GM19395 (cell line): ENCODE results near the gene SMLR1.
"Not testable (repeated sequence)": the region's sequence is repeated elsewhere in the genome, so short reads cannot be mapped to it uniquely, and the experiment has no call there.

ENCODE experiments used
- ATAC-seq: cut with Tn5 transposase; IDR thresholded peaks from one replicate; pipeline ENCODE4 v1.9.1; 2021; ENCODE audit warnings: mild to moderate bottlenecking, moderate library complexity; ENCODE audit not compliant: unreplicated experiment

SMLR1 gene

DNA sequence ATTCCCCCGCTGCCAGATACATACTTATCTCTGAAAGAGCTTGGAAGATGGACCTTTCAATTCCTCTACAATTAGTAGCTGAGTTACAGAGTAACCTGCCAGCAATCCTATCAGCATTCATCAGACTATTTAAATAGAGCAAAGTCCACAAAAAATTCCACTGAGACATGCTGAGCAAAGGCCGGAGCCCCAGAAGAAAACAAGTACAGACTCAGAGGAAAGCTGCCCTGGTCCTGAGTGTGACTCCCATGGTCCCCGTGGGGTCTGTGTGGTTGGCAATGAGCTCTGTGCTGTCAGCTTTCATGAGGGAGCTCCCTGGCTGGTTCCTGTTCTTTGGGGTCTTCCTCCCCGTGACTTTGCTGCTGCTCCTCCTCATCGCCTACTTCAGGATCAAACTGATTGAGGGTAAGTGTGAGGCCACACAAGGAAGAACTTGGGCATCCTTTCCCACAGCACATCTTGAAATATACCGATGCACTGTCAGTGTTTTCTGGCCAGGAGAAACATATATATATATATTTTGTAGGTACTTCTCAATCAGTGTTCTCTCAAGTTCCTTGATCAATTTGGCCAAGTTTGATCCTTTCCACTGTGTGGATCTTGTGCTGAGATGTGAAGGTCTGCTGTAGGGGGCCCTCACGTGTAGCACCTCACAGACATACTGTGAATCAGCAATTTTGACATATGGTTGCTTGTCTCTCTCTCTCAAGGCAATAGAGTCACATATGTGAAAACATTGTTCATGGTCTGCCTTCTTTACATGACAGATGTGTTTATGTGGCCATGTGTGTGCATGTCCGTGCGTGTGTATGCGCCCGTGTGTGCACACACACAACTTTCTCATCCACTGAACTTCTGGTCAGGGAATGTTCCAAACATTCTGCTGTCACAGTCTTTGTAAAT is at the start of gene SMLR1:
Gene SMLR1 (plus strand): TSS at position 160 of the 903 bp plus-strand sequence. CDS start 8 bp downstream, at position 168.
- ATAC-seq, result no peak

DNA sequence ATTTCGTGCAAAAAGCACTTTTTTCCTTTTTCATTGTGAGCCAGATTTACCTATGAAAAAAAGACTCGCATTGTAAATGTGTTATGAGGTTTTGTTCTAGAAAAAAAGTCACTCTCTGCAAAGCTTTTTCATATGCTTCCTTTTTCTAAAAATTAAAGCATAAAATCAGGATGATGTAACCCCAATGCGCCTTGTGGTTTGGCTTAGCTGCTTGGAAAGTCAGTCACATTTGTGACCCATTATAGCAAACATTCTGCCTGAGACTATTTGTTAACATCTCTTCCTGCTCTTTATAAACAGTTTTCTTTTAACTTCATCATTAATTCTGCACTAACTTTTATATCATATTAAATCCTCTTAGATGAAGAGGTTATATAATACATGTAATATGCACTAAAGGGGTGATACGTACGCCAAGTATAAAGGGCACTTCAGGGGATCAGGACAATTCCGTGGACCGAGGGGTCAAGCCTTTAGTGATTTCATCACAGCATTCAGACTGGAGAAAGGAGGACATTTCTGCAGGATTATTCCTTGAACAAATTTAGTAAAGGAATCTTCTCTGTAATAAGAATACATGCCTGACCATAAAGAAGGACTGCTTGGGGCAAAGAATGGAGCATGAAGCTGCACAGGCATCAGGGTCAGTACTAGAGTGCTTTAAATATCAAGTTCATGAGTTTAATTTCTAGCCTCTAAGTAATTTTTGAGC is 48.1 kb upstream of the SMLR1 start:
- ATAC-seq, result no peak

DNA sequence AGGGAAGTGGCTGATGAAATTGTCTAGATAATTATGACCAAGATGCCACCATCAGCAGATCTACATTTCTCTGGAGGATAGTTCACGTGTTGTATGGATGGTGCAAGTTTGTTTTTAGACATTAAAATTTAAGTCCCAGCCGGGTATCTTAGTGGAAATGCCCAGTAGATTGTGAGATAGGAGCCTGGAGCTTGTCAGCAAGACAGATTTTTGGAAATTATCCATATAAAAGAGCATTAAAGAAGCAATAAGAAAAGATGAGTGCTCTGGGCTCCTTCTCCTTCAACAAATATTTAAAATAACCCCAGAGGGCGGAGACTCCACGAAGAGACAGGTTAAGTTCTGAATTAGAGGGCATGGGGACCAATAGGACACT is 47.6 kb upstream of the SMLR1 start:
- no peak for ATAC-seq

- no peak for ATAC-seq
Observed at GRCh38 chr6:130780122-130780521, 47.1 kb upstream of the SMLR1 start.

DNA sequence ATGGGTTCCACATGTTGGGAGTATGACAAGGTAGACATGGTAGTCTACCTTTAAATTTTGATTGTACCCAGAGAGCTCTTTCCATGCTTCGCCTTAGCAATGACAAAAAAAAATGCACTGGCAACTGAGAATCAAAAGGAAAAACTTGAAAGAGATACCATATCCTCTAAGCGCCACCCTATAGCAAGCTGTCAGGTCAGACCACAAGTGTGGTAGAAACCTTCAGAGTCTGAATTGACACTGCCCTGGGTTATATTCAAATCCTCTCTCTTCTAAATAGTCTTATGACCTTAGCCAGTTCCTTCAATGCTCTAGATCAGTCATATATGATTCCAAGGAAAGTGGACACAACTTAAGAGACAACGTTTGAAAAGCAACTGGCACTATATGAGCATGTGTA is 45.6 kb upstream of the SMLR1 start:
- no peak for ATAC-seq

DNA sequence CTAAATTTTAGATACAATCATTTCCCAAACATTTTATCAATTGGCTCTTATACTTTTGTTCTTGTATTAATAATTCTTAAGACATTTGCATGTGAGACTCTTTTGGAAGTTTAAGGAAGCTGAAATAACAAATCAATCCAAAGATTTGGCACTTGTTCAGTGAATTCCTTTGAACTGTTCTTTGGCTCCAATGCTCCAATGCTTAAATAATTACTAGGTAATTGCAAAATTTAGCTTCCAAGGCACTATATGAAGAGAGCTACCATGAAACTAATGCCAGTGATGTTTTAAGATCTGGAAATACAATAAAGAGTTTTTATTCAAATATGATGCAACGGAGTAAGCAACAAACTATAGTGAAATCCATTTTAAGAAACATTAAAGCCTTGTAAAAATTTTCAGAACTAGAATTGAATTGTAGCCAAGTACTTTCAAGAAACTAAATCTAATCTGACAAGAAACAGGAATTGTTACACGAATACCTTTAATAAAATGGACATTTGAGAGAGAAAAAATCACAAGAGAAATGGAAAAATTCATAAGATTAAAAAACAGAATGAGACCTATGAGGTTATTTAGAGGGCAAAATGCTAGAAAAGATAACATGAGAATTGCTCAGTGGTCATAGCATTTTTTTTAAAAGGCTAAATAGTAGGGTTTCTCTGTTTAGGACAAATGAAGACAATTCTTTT is 43.6 kb upstream of the SMLR1 start:
- ATAC-seq, result no peak

GRCh38 chr6:130787726-130788500 is 39.3 kb upstream of the SMLR1 start:
- no peak for ATAC-seq

GRCh38 chr6:130788954-130789353 is 38.3 kb upstream of the SMLR1 start:
- ATAC-seq, result no peak

- ATAC-seq, result no peak
Observed at GRCh38 chr6:130794010-130794697, 33.1 kb upstream of the SMLR1 start.

- no peak for ATAC-seq
Observed at GRCh38 chr6:130794738-130795137, 32.5 kb upstream of the SMLR1 start.

GRCh38 chr6:130796313-130796905 is 30.8 kb upstream of the SMLR1 start:
- ATAC-seq, result no peak

GRCh38 chr6:130797061-130797460 is 30.1 kb upstream of the SMLR1 start:
- no peak for ATAC-seq

GRCh38 chr6:130801368-130801767 is 25.8 kb upstream of the SMLR1 start:
- ATAC-seq, result not testable (repeated sequence)

DNA sequence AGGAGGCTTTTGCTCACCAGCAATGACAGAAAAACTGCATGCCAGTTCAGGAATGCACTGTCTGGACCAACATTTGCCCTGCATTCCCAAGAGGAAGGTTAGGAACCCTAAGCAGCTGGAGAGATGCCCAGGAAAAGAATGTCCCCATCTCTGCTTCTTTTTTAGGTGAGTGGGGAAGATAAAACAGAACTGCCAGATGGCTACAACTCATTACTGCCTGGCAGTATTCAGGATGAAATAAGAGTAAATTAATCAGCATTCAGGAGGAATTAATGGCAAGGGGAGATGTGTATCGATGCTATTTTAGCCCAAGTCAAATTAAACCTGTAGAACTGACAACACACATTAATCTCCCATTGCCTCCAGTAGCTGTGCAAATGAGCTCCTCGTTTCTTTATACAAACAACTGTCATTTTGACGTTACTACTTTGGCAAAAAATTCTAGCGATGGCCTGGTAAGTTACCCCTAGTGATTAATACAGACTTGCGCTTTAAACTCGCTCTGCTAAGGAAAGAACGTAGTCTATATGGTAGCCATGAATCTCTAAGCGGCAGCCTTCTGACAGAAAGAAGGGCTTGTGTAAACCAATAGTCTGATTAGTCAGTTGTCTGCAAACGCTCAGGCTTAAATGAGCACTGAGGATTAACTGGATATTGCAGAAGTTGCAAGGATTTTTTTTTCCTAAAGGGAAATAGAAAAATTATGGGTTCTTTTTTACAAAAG is 16.7 kb upstream of the SMLR1 start:
- no peak for ATAC-seq

- no peak for ATAC-seq
Observed at GRCh38 chr6:130811932-130812331, 15.3 kb upstream of the SMLR1 start.

DNA sequence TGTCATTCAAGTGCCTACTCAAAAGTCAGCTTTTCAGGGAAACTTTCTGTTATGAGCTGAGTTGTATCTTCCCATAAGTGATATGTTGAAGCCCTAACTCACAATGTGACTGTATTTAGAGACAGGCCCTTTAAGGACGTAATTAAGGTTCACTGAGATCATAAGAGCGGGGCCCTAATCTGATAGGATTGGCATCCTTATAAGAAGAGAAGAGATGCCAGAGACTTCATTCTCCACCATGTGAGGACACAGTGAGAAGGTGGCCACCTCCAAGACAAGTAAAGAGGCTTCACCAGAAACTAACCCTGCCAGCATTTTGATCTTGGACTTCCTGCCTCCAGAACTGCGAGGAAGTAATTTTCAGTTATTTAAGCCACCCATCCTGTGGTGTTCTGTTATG is 12.7 kb upstream of the SMLR1 start:
- ATAC-seq, result no peak

DNA sequence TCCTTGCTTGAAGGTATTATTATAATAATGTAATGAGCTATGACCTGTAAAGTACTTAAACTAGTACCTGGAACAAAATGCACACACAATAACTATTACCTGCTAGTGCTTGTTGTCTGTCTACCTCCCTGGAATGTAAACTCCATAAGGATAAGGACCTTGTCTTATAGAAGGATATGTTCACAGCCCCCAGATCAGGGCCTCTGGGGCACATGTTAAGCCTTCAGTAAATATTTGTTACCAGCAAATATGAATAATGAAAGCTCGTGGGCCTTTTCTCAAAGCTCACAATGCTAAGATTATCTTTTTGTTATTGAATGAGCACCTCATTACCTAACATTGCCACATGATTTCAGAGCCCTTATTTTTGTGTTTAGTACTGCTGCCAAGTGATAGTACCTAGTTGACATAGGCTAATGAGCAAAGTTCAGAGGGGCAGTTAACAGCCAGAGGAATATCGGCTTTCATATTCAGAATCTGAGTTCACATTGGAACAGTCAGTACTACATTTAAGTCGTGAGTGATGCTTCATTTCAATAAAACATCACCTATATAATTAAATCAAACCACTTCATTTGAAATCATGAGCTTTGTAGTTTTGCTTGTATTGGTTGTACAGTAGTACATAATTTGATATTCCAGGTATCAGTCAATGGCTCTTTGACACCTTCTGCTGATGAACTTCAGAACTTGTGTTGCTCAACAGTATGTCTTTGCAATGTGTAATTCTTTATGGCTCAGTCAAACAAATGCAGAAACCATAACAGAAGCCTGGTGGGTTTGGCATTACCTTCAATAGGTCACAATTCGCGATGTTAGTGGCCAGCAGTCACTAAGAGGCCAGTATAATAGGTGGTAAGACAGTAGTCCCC is 11.8 kb upstream of the SMLR1 start:
- ATAC-seq, result no peak

GRCh38 chr6:130822736-130823135 is 4.5 kb upstream of the SMLR1 start:
- no peak for ATAC-seq
